CD4-positive, alpha-beta memory T cell (primary cell): Measurements from ENCODE around the gene STK24. TPM values are rescaled to one million over a fixed set of nuclear protein-coding genes. Genes with fewer than 3 reads are reported as not detected.
A peak's percentile ranks its signal among the peaks of the same experiment; 100 is the strongest.

ENCODE experiments used
- CTCF ChIA-PET: fragments of 350-600 bp; sonication (Branson Sonifier 250); formaldehyde crosslinking; loops from one replicate; lab custom pipeline; 2021; ENCODE audit warnings: inconsistent platforms; ENCODE audit not compliant: partially characterized antibody; lab: Charles Lee
- POLR2A ChIA-PET: fragments of 350-600 bp; sonication (Branson Sonifier 250); formaldehyde crosslinking; loops from one replicate; lab custom pipeline; 2021; ENCODE audit not compliant: partially characterized antibody; lab: Charles Lee
- DNase-seq, 5 donors: peaks; one replicate each; pipeline versions ENCODE4 v3.0.0 to v3.0.0-alpha.2; 2020 to 2022; ENCODE audit warnings: mixed read lengths in 1 of 5
- H3K27ac ChIP-seq: one replicate; pipeline ENCODE4 v1.7.0; 2013; ENCODE audit warnings: low read depth, low read length
- H3K27me3 ChIP-seq: 2 replicates; pipeline ENCODE4 v1.7.0; 2013; ENCODE audit warnings: mild to moderate bottlenecking, low read length, moderate library complexity; ENCODE audit not compliant: insufficient read depth
- H3K36me3 ChIP-seq: 2 replicates; pipeline ENCODE4 v1.7.0; 2013; ENCODE audit warnings: mild to moderate bottlenecking, low read length, moderate library complexity; ENCODE audit not compliant: insufficient read depth
- H3K4me1 ChIP-seq: 2 replicates; pipeline ENCODE4 v1.7.0; 2013; ENCODE audit warnings: mild to moderate bottlenecking, low read length, moderate library complexity; ENCODE audit not compliant: insufficient read depth
- H3K4me3 ChIP-seq, 2 donors: one replicate each; pipeline ENCODE4 v1.7.0; 2013; ENCODE audit warnings: low read length in 2 of 2, mild to moderate bottlenecking in 1 of 2
- H3K9me3 ChIP-seq, 2 donors: one replicate each; pipeline ENCODE4 v1.7.0; 2013; ENCODE audit warnings: low read length in 2 of 2, control low read depth in 1 of 2; ENCODE audit not compliant: control insufficient read depth in 1 of 2
- H3K27ac Mint-ChIP-seq, 7 donors: one replicate each; pipeline ENCODE4 v1.8.0; 2020 to 2021; ENCODE audit warnings: mixed read lengths in 7 of 7, mild to moderate bottlenecking in 6 of 7, inconsistent platforms in 3 of 7, moderate library complexity in 3 of 7
- H3K27me3 Mint-ChIP-seq, 2 donors: one replicate each; pipeline ENCODE4 v1.8.0; 2020 to 2021; ENCODE audit warnings: mixed read lengths in 2 of 2
- H3K36me3 Mint-ChIP-seq, 2 donors: one replicate each; pipeline ENCODE4 v1.8.0; 2020 to 2021; ENCODE audit warnings: mixed read lengths in 2 of 2, inconsistent platforms in 1 of 2, mild to moderate bottlenecking in 1 of 2
- H3K4me1 Mint-ChIP-seq, 4 donors: one replicate each; pipeline ENCODE4 v1.8.0; 2020 to 2021; ENCODE audit warnings: mixed read lengths in 4 of 4, mild to moderate bottlenecking in 1 of 4
- H3K4me3 Mint-ChIP-seq, 8 donors: one replicate each; pipeline ENCODE4 v1.8.0; 2020 to 2021; ENCODE audit warnings: mixed read lengths in 8 of 8, mild to moderate bottlenecking in 7 of 8, moderate library complexity in 6 of 8, inconsistent platforms in 3 of 8
- H3K9me3 Mint-ChIP-seq, 8 donors: one replicate each; pipeline ENCODE4 v1.8.0; 2020 to 2021; ENCODE audit warnings: mixed read lengths in 8 of 8, mild to moderate bottlenecking in 5 of 8, inconsistent platforms in 3 of 8, moderate library complexity in 1 of 8
- intact Hi-C: fragments of 100-400 bp; cut with micrococcal nuclease; formaldehyde crosslinking; loops from one replicate; pipeline ENCODE4 v1.15.1; 2023
- polyA plus RNA-seq, 2 donors: library from polyadenylated mRNA; unstranded; fragments of 300-500 nt; fragmentation: Illumina TruSeq; gene quantifications; one replicate each; pipeline ENCODE4 v1.2.3, GENCODE V29; 2021
- total RNA-seq, 2 experiments: library from RNA; stranded (reverse); gene quantifications; one replicate each; pipeline ENCODE4 v1.2.3, GENCODE V29; 2021

STK24 gene
- total and polyA plus RNA-seq, 4 experiments from 2014 or later: 24.2 to 147 (median 118) TPM

GRCh38 chr13:98467263-98467985 lies 109.5 kb downstream of the STK24 start:
- H3K4me1 ChIP-seq: no peaks in the 10 kb centered on the region
- intact Hi-C loops: no loop called here
- peaks cover 56% of the 10 kb centered on the region for H3K36me3 ChIP-seq
- POLR2A ChIA-PET: interaction anchor here (1.3 to 1.4 kb wide), 3 partner anchors 9 to 110 kb away, joined by 3 to 5 read pairs (median 3); partner anchors contain the start of gene STK24
- DNase-seq: no peak
- H3K4me3 ChIP-seq: no peak overlapping the region
- H3K27me3 Mint-ChIP-seq: no peaks in the 10 kb centered on the region
- H3K27me3 ChIP-seq: no peaks in the 10 kb centered on the region
- peaks cover 19 to 39% (median 27%) of the 10 kb centered on the region in 4 donors for H3K4me1 Mint-ChIP-seq
- H3K27ac ChIP-seq: no peak overlapping the region
- H3K9me3 ChIP-seq: no peaks in the 10 kb centered on the region
- CTCF ChIA-PET: interaction anchor here (0.8 to 7.3 kb wide), 12 partner anchors 8 to 185 kb away, joined by 3 to 48 read pairs (median 5); no protein-coding TSS in a partner anchor
- H3K9me3 Mint-ChIP-seq: no peaks in the 10 kb centered on the region
- peaks cover 50 to 76% of the 10 kb centered on the region in 2 donors for H3K36me3 Mint-ChIP-seq
- no peak overlapping the region for H3K4me3 Mint-ChIP-seq
- H3K27ac Mint-ChIP-seq: peak overlapping the region in 6 of 7 donors; percentile 16 to 84 (median 60)

- H3K27me3 ChIP-seq: no peaks in the 10 kb centered on the region
- no peaks in the 10 kb centered on the region for H3K4me1 ChIP-seq
- no peak overlapping the region for H3K4me3 ChIP-seq
- intact Hi-C loops: no loop called here
- DNase-seq: peak in 1 of 5 donors; percentile 24
- H3K36me3 ChIP-seq: peaks cover 56% of the 10 kb centered on the region
- Mint-ChIP-seq H3K9me3 (no peaks in the 10 kb centered on the region), H3K36me3 (peaks cover 48 to 74% of the 10 kb centered on the region in 2 donors), H3K27me3 (no peaks in the 10 kb centered on the region), H3K4me3 (no peak overlapping the region), H3K27ac (peak overlapping the region in 6 of 7 donors; percentile 47 to 73 (median 58)), H3K4me1 (peaks cover 16 to 35% (median 25%) of the 10 kb centered on the region in 4 donors)
- no peaks in the 10 kb centered on the region for H3K9me3 ChIP-seq
- ChIA-PET POLR2A (interaction anchor here (1.0 to 1.4 kb wide), 3 partner anchors 104 to 111 kb away, joined by 3 to 5 read pairs (median 3); partner anchors contain the start of gene STK24), CTCF (interaction anchor here (0.7 to 7.3 kb wide), 14 partner anchors 9 to 186 kb away, joined by 3 to 48 read pairs (median 4); no protein-coding TSS in a partner anchor)
- H3K27ac ChIP-seq: no peak overlapping the region
Observed at GRCh38 chr13:98466634-98467236, 110.2 kb downstream of the STK24 start.

GRCh38 chr13:98462946-98463345 lies 114.0 kb downstream of the STK24 start:
- POLR2A ChIA-PET: no interaction called here

GRCh38 chr13:98462241-98462882 lies 114.5 kb downstream of the STK24 start:
- peaks cover 68% of the 10 kb centered on the region for H3K36me3 ChIP-seq
- H3K4me3 Mint-ChIP-seq: no peak overlapping the region
- CTCF ChIA-PET: interaction anchor here (0.9 to 7.3 kb wide), 2 partner anchors 16 to 20 kb away, joined by 3 to 45 read pairs; no protein-coding TSS in a partner anchor

More at GRCh38 chr13:98462946-98463345, 114.0 kb downstream of the STK24 start:
- Histone ChIP-seq H3K4me3 (no peak overlapping the region), H3K9me3 (no peaks in the 10 kb centered on the region), H3K27me3 (no peaks in the 10 kb centered on the region), H3K4me1 (no peaks in the 10 kb centered on the region), H3K27ac (no peak overlapping the region), H3K36me3 (peaks cover 64% of the 10 kb centered on the region)
- peak overlapping the region in 6 of 7 donors; percentile 37 to 75 (median 58) for H3K27ac Mint-ChIP-seq
- no peaks in the 10 kb centered on the region for H3K9me3 Mint-ChIP-seq
- H3K36me3 Mint-ChIP-seq: peaks cover 58 to 79% of the 10 kb centered on the region in 2 donors
- no peaks in the 10 kb centered on the region for H3K27me3 Mint-ChIP-seq
- peaks cover 9 to 25% (median 16%) of the 10 kb centered on the region in 4 donors for H3K4me1 Mint-ChIP-seq
- no peak overlapping the region for H3K4me3 Mint-ChIP-seq
- CTCF ChIA-PET: interaction anchor here (6.7 to 7.3 kb wide), 2 partner anchors 17 to 190 kb away, joined by 45 to 48 read pairs; no protein-coding TSS in a partner anchor
- intact Hi-C loops: no loop called here
- no peak for DNase-seq

GRCh38 chr13:98461486-98462240 lies 115.2 kb downstream of the STK24 start:
- Histone ChIP-seq H3K27me3 (no peaks in the 10 kb centered on the region), H3K4me3 (no peak overlapping the region), H3K9me3 (no peaks in the 10 kb centered on the region), H3K36me3 (peaks cover 69% of the 10 kb centered on the region), H3K27ac (no peak overlapping the region), H3K4me1 (no peaks in the 10 kb centered on the region)
- Mint-ChIP-seq H3K4me3 (no peak overlapping the region), H3K27ac (peak overlapping the region in 5 of 7 donors; percentile 4 to 70 (median 57)), H3K27me3 (no peaks in the 10 kb centered on the region), H3K4me1 (peaks cover 3 to 17% (median 11%) of the 10 kb centered on the region in 4 donors), H3K9me3 (no peaks in the 10 kb centered on the region), H3K36me3 (peaks cover 51 to 76% of the 10 kb centered on the region in 2 donors)
- POLR2A ChIA-PET: no interaction called here
- intact Hi-C loops: no loop called here
- DNase-seq: no peak
- CTCF ChIA-PET: interaction anchor here (0.9 kb wide), 1 partner anchor 20 kb away, joined by 3 read pairs; no protein-coding TSS in a partner anchor

More at GRCh38 chr13:98462241-98462882, 114.5 kb downstream of the STK24 start:
- no peaks in the 10 kb centered on the region for H3K9me3 Mint-ChIP-seq
- H3K27ac Mint-ChIP-seq: peak overlapping the region; percentile 42 to 90 (median 60)
- H3K4me1 Mint-ChIP-seq: peaks cover 7 to 19% (median 14%) of the 10 kb centered on the region in 4 donors
- H3K27ac ChIP-seq: no peak overlapping the region
- no peaks in the 10 kb centered on the region for H3K27me3 Mint-ChIP-seq
- no peak for DNase-seq
- H3K36me3 Mint-ChIP-seq: peaks cover 57 to 78% of the 10 kb centered on the region in 2 donors
- POLR2A ChIA-PET: no interaction called here
- no peaks in the 10 kb centered on the region for H3K27me3 ChIP-seq
- H3K4me1 ChIP-seq: no peaks in the 10 kb centered on the region
- H3K4me3 ChIP-seq: no peak overlapping the region
- intact Hi-C loops: no loop called here
- H3K9me3 ChIP-seq: no peaks in the 10 kb centered on the region

- no peaks in the 10 kb centered on the region for H3K4me1 ChIP-seq
- Mint-ChIP-seq H3K9me3 (no peaks in the 10 kb centered on the region), H3K27ac (peak overlapping the region in 5 of 7 donors; percentile 12 to 69 (median 46)), H3K27me3 (no peaks in the 10 kb centered on the region), H3K36me3 (peaks cover 47 to 77% of the 10 kb centered on the region in 2 donors), H3K4me1 (peaks cover 3 to 17% (median 10%) of the 10 kb centered on the region in 4 donors), H3K4me3 (no peak overlapping the region)
- no peaks in the 10 kb centered on the region for H3K27me3 ChIP-seq
- intact Hi-C loops: no loop called here
- ChIA-PET POLR2A (no interaction called here), CTCF (no interaction called here)
- peaks cover 75% of the 10 kb centered on the region for H3K36me3 ChIP-seq
- H3K9me3 ChIP-seq: no peaks in the 10 kb centered on the region
- H3K4me3 ChIP-seq: no peak overlapping the region
- no peak overlapping the region for H3K27ac ChIP-seq
- DNase-seq: no peak
Observed at GRCh38 chr13:98460516-98460915, 116.4 kb downstream of the STK24 start.
